BJ (cell line): ENCODE results near the gene MYO10. TPM values are rescaled to one million over a fixed set of nuclear protein-coding genes. Genes with fewer than 3 reads are reported as not detected.
A peak's percentile ranks its signal among the peaks of the same experiment; 100 is the strongest.

ENCODE experiments used
- CTCF ChIA-PET: fragments of 350-600 bp; formaldehyde crosslinking; extraction: SDS; loops from one replicate; lab custom pipeline; 2021; ENCODE audit warnings: antibody characterized with exemption, inconsistent platforms; lab: Yijun Ruan, JAX
- POLR2A ChIA-PET: fragments of 300-600 bp; sonication (Branson Sonifier 250); formaldehyde crosslinking; extraction: SDS; loops from one replicate; lab custom pipeline; 2021; ENCODE audit warnings: antibody characterized with exemption; lab: Charles Lee
- DNase-seq: peaks from one replicate; pipeline ENCODE4 v3.0.0-alpha.2; 2011; ENCODE audit warnings: low read depth
- H3K27me3 ChIP-seq: 2 replicates; pipeline ENCODE4 v1.6.0; 2011; ENCODE audit warnings: low read length; ENCODE audit not compliant: control insufficient read depth, insufficient read depth
- H3K36me3 ChIP-seq: 2 replicates; pipeline ENCODE4 v1.5.1; 2011; ENCODE audit warnings: low read length; ENCODE audit not compliant: control insufficient read depth, insufficient read depth
- H3K4me3 ChIP-seq: 2 replicates; pipeline ENCODE4 v1.5.1; 2011; ENCODE audit warnings: low read depth, mild to moderate bottlenecking, control low read depth, low read length
- polyA plus RNA-seq: library from polyadenylated mRNA; depleted of rRNA; stranded (reverse); fragments of >200 nt; gene quantifications from 2 replicates; pipeline ENCODE4 v1.2.3, GENCODE V29; 2011
- small RNA-seq: library from RNA; depleted of rRNA; stranded (forward); fragments of <200 nt; gene quantifications from one replicate; pipeline ENCODE3, GENCODE V24; 2012; ENCODE audit warnings: low replicate concordance, low read depth; ENCODE audit not compliant: insufficient read length
- TF ChIP-seq, protein P1 (sequence below): IDR thresholded peaks from 2 replicates; pipeline ENCODE4 v1.5.1; 2011; ENCODE audit warnings: low read depth, mild to moderate bottlenecking, control low read depth, inconsistent platforms, low read length, moderate library complexity; ENCODE audit not compliant: insufficient read depth

The MYO10 gene
- polyA plus RNA-seq, 1 experiment, result 17.1 TPM

DNA sequence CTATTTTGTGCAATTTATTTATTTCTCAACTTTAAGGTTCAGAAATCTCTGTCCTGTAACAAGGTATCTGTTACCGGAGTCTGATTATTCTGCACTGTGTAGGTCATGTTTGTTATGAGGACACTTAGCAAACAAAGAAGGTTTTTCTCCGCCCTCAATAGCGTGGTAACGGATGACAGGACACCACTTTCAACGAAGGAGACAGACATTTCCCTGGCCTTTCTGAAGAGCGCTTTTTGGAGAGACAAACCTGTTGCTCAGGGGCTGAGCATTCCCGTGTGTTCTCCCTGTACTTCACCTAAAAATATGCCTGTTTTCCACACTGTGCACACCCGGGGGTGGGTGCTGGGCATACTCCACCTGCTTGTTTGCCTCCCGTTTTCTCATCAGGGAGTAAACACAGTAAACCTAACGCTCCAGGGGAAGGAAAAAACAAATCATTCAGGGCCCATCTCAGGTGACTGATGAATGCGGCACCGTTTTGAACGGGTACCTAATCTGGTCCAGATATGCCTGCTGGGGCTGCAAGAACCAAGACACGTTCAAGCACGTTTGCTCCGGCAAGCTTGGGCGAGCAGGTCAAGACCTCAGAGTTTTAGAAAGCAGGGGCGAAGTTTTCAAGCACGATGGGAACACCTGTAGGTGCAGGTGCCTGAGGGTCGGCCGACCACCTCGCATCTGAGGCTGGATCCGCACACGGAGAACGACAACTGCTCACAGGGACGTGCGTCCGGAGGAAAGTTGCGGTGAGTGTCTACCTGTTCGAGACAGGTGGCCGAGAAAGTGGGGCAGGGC, 320.1 kb downstream of the MYO10 start:
- TF ChIP-seq, protein P1, sequence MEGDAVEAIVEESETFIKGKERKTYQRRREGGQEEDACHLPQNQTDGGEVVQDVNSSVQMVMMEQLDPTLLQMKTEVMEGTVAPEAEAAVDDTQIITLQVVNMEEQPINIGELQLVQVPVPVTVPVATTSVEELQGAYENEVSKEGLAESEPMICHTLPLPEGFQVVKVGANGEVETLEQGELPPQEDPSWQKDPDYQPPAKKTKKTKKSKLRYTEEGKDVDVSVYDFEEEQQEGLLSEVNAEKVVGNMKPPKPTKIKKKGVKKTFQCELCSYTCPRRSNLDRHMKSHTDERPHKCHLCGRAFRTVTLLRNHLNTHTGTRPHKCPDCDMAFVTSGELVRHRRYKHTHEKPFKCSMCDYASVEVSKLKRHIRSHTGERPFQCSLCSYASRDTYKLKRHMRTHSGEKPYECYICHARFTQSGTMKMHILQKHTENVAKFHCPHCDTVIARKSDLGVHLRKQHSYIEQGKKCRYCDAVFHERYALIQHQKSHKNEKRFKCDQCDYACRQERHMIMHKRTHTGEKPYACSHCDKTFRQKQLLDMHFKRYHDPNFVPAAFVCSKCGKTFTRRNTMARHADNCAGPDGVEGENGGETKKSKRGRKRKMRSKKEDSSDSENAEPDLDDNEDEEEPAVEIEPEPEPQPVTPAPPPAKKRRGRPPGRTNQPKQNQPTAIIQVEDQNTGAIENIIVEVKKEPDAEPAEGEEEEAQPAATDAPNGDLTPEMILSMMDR, result no peak
- Histone ChIP-seq H3K4me3 (peak overlapping the region; percentile 46), H3K36me3 (no peaks in the 10 kb centered on the region), H3K27me3 (peaks cover 18% of the 10 kb centered on the region)
- no peak for DNase-seq
- POLR2A ChIA-PET, result no interaction called here
- CTCF ChIA-PET, result interaction anchor here (1.2 kb wide), 1 partner anchor 7 kb away, joined by 3 read pairs; no protein-coding TSS in a partner anchor

DNA sequence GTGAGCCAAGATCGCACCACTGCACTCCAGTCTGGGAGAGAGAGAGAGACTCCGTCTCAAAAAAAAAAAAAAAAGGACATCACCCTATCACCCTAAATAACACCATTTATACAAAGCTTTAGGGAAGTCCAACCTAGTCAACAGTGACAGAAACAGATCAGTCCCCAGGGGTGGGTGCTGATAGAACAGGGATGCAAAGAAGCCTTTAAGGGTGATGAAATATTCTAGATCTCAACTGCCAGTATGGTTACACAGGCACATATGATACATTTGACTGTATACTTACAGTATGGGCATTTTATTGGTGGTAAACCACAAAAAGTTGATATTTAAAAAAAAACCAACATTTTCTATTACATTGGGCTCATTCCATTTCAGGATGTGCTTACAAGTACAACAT, 324.1 kb downstream of the MYO10 start:
- ChIA-PET POLR2A (no interaction called here), CTCF (no interaction called here)
- peaks cover 12% of the 10 kb centered on the region for H3K27me3 ChIP-seq
- no peaks in the 10 kb centered on the region for H3K36me3 ChIP-seq
- no peak for DNase-seq
- H3K4me3 ChIP-seq, result no peak overlapping the region
- TF ChIP-seq, protein P1, result no peak

Small RNAs within 50 kb of the gene (small RNA-seq; reads per million reads assigned to genes)
- not detected for gene RF00019
- gene RNA5SP179, result not detected
- not detected for gene RNU6-660P
